A673 (cell line): ENCODE measurements around the gene GPRC5D.

Experiments
- CTCF ChIP-seq: fragments of 300-800, 200-600 bp; sonication (generic); conservative IDR thresholded peaks from 2 replicates; pipeline ENCODE4 v1.5.1; 2017; ENCODE audit warnings: low read depth, mild to moderate bottlenecking, antibody characterized with exemption, low read length, moderate library complexity, mixed read lengths
- EZH2 ChIP-seq: fragments of 200-600 bp; sonication (generic); IDR thresholded peaks from 2 replicates; pipeline ENCODE4 v1.6.1; 2017; ENCODE audit warnings: borderline replicate concordance, low read depth, mild to moderate bottlenecking, mixed read lengths, antibody characterized with exemption, low read length; ENCODE audit not compliant: poor library complexity, severe bottlenecking

DNA sequence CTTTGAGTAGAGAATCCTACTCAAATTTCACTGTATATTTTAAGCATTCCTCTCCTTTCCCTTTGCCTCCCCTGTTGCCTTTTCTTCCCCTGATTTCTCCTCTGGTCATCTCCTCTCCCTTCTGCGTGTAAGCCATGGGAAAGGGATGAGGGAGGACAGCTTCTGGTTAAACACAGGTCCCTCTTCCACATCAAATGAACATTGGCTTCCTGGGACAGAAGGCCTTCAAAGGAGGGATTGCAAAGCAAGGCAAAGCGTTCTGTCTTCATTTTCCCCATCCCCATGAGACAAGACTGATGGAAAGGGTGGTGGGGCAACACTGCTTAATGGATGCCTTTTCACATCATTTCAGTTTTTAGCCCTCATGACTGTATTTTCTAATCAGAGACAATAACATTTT, 34.5 kb downstream of the GPRC5D start:
- TF ChIP-seq CTCF: no peak
- TF ChIP-seq EZH2: no peak
